Measurements from ENCODE around the gene RNF41. TPM values are rescaled to one million over a fixed set of nuclear protein-coding genes. Genes with fewer than 3 reads are reported as not detected.

The RNF41 gene
- total RNA-seq, 1 experiment from 2014 or later: 48.1 TPM

DNA sequence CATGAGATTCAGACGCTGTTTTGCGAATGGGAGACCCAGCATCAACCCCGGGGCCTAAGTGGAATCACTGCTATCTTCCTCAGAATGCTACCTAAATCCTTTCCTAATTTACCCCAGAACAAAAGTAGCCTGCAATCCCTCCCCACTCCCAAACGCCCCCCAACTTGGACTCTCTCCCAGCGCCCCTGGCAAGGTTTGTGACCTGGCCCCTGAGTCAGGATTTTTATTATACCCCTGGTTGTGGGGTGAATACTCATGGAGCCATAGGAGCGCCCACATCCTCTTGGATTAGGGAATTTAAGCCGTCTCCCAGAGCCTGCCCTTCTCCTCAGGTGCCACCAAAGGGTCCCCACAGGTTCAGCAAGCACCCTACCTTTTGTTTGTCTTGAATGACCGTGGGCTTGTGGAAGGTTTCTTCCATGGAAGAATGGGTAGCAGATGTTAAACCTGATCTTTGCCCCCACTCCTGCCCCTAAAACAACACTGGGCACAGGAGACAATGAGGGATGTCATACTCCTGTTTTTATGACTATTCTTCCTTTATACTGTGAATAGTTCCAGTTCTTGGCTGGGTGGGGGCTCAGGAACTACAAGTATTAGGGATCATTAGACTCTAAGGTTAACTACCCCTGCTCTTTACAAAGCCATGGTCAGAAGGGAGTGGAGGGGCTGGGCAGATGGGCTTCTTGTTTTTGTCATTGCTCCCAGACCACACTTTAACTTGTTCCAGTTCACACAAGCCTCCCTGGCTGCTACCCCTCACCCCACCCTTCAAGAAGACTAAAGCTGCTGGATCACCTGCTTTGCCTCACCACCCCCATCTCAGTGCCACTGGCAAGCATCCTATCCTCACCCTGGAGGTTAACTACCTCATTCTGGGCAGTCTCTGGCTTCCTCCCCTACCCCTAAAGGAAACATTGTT lies 68.7 kb downstream of the RNF41 start:
- no peak for DNase-seq (ENCODE audit: low read depth)

Other genes with a start within 250 kb of the RNF41 start
- 22.7 and 31.7 TPM in 2 replicates for gene RAB5B, start 247.8 kb downstream of the RNF41 start, total RNA-seq (2014; rRNA removed; shearing (Covaris generic))
- gene SUOX, start 224.6 kb downstream of the RNF41 start, total RNA-seq (2014; rRNA removed; shearing (Covaris generic)): 13.1 and 13.3 TPM in 2 replicates
- 0.12 and 0.40 TPM in 2 replicates for gene IKZF4, start 200.9 kb downstream of the RNF41 start, total RNA-seq (2014; rRNA removed; shearing (Covaris generic))
- 1,984 and 2,181 TPM in 2 replicates for gene RPS26, start 180.0 kb downstream of the RNF41 start, total RNA-seq (2014; rRNA removed; shearing (Covaris generic))
- 0.63 TPM in 1 of 2 replicates, not detected in the other for gene ERBB3, start 141.8 kb downstream of the RNF41 start, total RNA-seq (2014; rRNA removed; shearing (Covaris generic))
- gene PA2G4, start 117.4 kb downstream of the RNF41 start, total RNA-seq (2014; rRNA removed; shearing (Covaris generic)): 384 and 456 TPM in 2 replicates
- gene RPL41, start 105.3 kb downstream of the RNF41 start, total RNA-seq (2014; rRNA removed; shearing (Covaris generic)): 4,200 and 4,689 TPM in 2 replicates
- gene ZC3H10, start 103.7 kb downstream of the RNF41 start, total RNA-seq (2014; rRNA removed; shearing (Covaris generic)): 2.5 and 3.5 TPM in 2 replicates
- 54.3 and 69.6 TPM in 2 replicates for gene ESYT1, start 93.7 kb downstream of the RNF41 start, total RNA-seq (2014; rRNA removed; shearing (Covaris generic))
- 148 and 156 TPM in 2 replicates for gene MYL6B, start 69.3 kb downstream of the RNF41 start, total RNA-seq (2014; rRNA removed; shearing (Covaris generic))
- 2,203 and 2,674 TPM in 2 replicates for gene MYL6, start 63.6 kb downstream of the RNF41 start, total RNA-seq (2014; rRNA removed; shearing (Covaris generic))
- 25.6 and 26.1 TPM in 2 replicates for gene SMARCC2, start 32.4 kb downstream of the RNF41 start, total RNA-seq (2014; rRNA removed; shearing (Covaris generic))
- gene NABP2, start 2.4 kb upstream of the RNF41 start, total RNA-seq (2014; rRNA removed; shearing (Covaris generic)): 77.9 and 78.2 TPM in 2 replicates
- 0.11 TPM in 1 of 2 replicates, not detected in the other for gene SLC39A5, start 8.1 kb upstream of the RNF41 start, total RNA-seq (2014; rRNA removed; shearing (Covaris generic))
- 9.1 and 9.5 TPM in 2 replicates for gene ANKRD52, start 36.5 kb upstream of the RNF41 start, total RNA-seq (2014; rRNA removed; shearing (Covaris generic))
- gene COQ10A, start 45.0 kb upstream of the RNF41 start, total RNA-seq (2014; rRNA removed; shearing (Covaris generic)): 13.4 and 23.1 TPM in 2 replicates
- gene CS, start 78.4 kb upstream of the RNF41 start, total RNA-seq (2014; rRNA removed; shearing (Covaris generic)): 95.8 and 112 TPM in 2 replicates
- gene CNPY2, start 94.1 kb upstream of the RNF41 start, total RNA-seq (2014; rRNA removed; shearing (Covaris generic)): 136 and 177 TPM in 2 replicates
- gene PAN2, start 112.1 kb upstream of the RNF41 start, total RNA-seq (2014; rRNA removed; shearing (Covaris generic)): 18.3 and 19.9 TPM in 2 replicates
- 1.1 TPM in 1 of 2 replicates, not detected in the other for gene IL23A, start 117.0 kb upstream of the RNF41 start, total RNA-seq (2014; rRNA removed; shearing (Covaris generic))
- gene STAT2, start 138.2 kb upstream of the RNF41 start, total RNA-seq (2014; rRNA removed; shearing (Covaris generic)): 41.4 and 47.1 TPM in 2 replicates
- gene APOF, start 140.9 kb upstream of the RNF41 start, total RNA-seq (2014; rRNA removed; shearing (Covaris generic)): 0.40 TPM in 1 of 2 replicates, not detected in the other
- 10.4 and 14.1 TPM in 2 replicates for gene TIMELESS, start 227.5 kb upstream of the RNF41 start, total RNA-seq (2014; rRNA removed; shearing (Covaris generic))
- not detected in 2 replicates for gene MIP, start 232.7 kb upstream of the RNF41 start, total RNA-seq (2014; rRNA removed; shearing (Covaris generic))
- 2.9 and 3.2 TPM in 2 replicates for gene SPRYD4, start 246.7 kb upstream of the RNF41 start, total RNA-seq (2014; rRNA removed; shearing (Covaris generic))